Stomach (tissue), 9 donors: ENCODE results near the gene BCAP31. TPM values are rescaled to one million over a fixed set of nuclear protein-coding genes. Genes with fewer than 3 reads are reported as not detected.

Source experiments
- DNase-seq, 2 donors: peaks; one replicate each; pipeline versions ENCODE4 v3.0.0 to v3.0.0-alpha.2; 2013 to 2019
- H3K27ac ChIP-seq, 5 donors: fragments of 200-600 bp in 4 of 5; sonication (generic) in 4 of 5; one replicate each; pipeline ENCODE4 v1.5.1; 2013 to 2019; ENCODE audit warnings: mild to moderate bottlenecking in 1 of 5, moderate library complexity in 1 of 5
- H3K27me3 ChIP-seq, 3 donors: fragments of 200-600 bp; sonication (generic); one replicate each; pipeline ENCODE4 v1.5.1; 2017 to 2019; ENCODE audit warnings: mixed run types in 1 of 3
- H3K36me3 ChIP-seq, 4 donors: fragments of 200-600 bp; sonication (generic); 1 replicate in 3 of 4; 2 replicates in 1 of 4; pipeline ENCODE4 v1.5.1; 2016 to 2019
- H3K4me1 ChIP-seq, 4 donors: fragments of 200-600 bp; sonication (generic); one replicate each; pipeline ENCODE4 v1.5.1; 2016 to 2019
- H3K4me3 ChIP-seq, 4 donors: fragments of 200-600 bp; sonication (generic) in 3 of 4; one replicate each; pipeline ENCODE4 v1.5.1; 2016 to 2019; ENCODE audit warnings: mild to moderate bottlenecking in 1 of 4
- H3K9me3 ChIP-seq, 4 donors: fragments of 200-600 bp; sonication (generic); one replicate each; pipeline ENCODE4 v1.5.1; 2016 to 2019
- CTCF ChIP-seq, 7 experiments: fragments of 450-650 bp in 4 of 7; fragments of 200-600 bp in 3 of 7; sonication (generic) in 3 of 7; IDR thresholded peaks; one replicate each; pipeline ENCODE4 v1.5.1; 2016 to 2019; ENCODE audit warnings: antibody characterized with exemption in 7 of 7, control low read depth in 2 of 7, mild to moderate bottlenecking in 1 of 7
- EP300 ChIP-seq: sonication (generic); formaldehyde crosslinking; IDR thresholded peaks from one replicate; pipeline ENCODE4 v1.6.1; 2017; ENCODE audit warnings: antibody characterized with exemption
- POLR2A ChIP-seq, 4 donors: fragments of 450-650 bp; IDR thresholded peaks; one replicate each; pipeline ENCODE4 v1.6.1; 2016; ENCODE audit warnings: antibody characterized with exemption in 4 of 4, control low read depth in 2 of 4, mild to moderate bottlenecking in 1 of 4, moderate library complexity in 1 of 4
- POLR2AphosphoS5 ChIP-seq, 3 donors: sonication (generic); formaldehyde crosslinking; IDR thresholded peaks; one replicate each; pipeline ENCODE4 v1.6.1; 2016; ENCODE audit warnings: antibody characterized with exemption in 3 of 3
- WGBS, 5 donors: extraction: QIAGEN DNeasy Blood & Tissue Kit in 3 of 5; methylation state at CpG; one replicate each; pipeline versions ENCODE4 v1.1.5 to v1.1.7; 2013 to 2018; 5-methylcytosine and 5-hydroxymethylcytosine counted together
- intact Hi-C: fragments of 100-400 bp; cut with DNase I; formaldehyde crosslinking; loops from one replicate; pipeline ENCODE4 v1.15.1; 2023; ENCODE audit warnings: low total_unique reads
- polyA plus RNA-seq, 3 donors: library from polyadenylated mRNA; stranded (reverse); fragments of 200-250 nt; gene quantifications; one replicate each; pipeline ENCODE4 v1.2.3, GENCODE V29; 2013
- total RNA-seq, 5 donors: library from RNA; depleted of rRNA; stranded (reverse); fragments of >200 nt; gene quantifications; one replicate each; pipeline versions ENCODE4 v1.1.0 to v1.2.3, GENCODE V29; 2014 to 2016
- donor health status: healthy with polysubstance abuse.
- donor health status: Bipolar disorder and iron deficiency.
- donor health status: healthy.

Gene BCAP31
- total and polyA plus RNA-seq, 8 donors = 0.58 to 156 (median 82.0) TPM

DNA sequence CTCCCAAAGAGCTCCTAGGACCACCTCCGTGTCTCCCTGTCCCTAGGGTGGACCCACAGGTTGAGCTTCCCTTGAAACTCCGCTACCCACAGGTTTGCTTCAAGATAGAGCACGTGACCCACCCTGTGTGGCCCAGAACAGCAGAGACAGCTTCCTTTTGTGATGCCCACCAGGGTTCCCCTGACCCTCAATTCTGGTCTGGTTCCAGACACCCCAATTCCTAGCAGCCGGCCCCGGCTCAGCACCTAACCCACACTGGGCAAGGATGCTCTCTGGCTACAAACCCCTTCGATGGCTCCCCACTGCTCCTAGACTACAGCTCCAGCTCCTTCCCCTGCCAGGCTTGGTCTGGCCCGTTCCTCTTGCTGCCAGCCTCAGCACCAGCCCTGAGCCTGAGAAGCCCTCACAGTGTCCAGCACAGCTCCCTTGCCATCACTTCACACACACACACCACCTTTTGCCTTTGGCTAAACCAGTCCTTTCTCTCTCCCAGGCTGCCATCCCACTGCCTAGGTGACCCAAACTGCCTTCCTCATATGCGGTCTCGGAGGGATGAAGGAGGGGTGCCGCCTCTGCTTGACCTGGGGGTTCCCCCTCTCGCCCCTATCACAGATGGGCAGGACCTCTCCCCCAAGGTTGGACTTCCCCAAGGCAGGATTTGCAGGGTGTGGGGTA lies 56.8 kb downstream of the BCAP31 start:
- intact Hi-C loops = loop anchor here (10.0 kb wide), 1 partner anchor 113 kb away; no protein-coding TSS in a partner anchor

DNA sequence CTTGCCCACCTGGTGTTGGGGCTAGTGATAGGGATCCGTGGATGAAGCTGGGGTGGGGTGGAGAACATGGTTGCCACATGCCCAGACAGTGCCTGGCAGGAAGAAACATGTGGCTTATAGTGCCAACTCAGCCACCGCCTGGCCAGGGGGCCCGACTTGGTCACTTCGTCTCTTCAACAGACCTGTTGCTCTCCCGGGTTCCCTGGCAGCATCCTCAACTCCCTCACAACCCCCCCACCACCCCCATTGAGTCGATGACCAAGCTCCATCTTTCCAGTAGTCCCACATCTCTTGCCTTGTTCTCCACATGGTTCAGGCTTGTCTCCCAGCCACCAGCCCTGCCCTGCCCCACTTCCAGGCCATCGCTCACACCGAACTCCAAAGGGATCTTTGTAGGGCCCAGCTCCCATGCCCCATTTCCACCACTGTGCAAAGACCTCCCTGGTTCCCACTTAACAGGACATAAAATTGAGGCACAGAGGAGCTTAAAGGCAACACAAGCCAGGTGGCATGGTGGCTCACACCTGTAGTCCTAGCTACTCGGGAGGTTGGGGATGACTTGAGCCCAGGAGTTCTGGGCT lies 58.4 kb downstream of the BCAP31 start:
- WGBS, 5 donors = 70 to 82% (median 75%) methylated on average over 3 to 9 of the region's 9 CpGs
- Histone ChIP-seq H3K4me1 (peaks cover 0 to 15% (median 3%) of the 10 kb centered on the region in 4 donors), H3K9me3 (peaks cover 0 to 28% (median 13%) of the 10 kb centered on the region in 4 donors), H3K27ac (no peak overlapping the region), H3K36me3 (no peaks in the 10 kb centered on the region), H3K4me3 (no peak overlapping the region), H3K27me3 (peaks cover 0 to 31% (median 23%) of the 10 kb centered on the region in 3 donors)
- intact Hi-C loops = loop anchor here (10.0 kb wide), 1 partner anchor 111 kb away; no protein-coding TSS in a partner anchor
- no peak for TF ChIP-seq POLR2AphosphoS5 (IDR thresholded peaks at IDR 0.05)
- no peak for TF ChIP-seq POLR2A (IDR thresholded peaks at IDR 0.05)
- TF ChIP-seq CTCF (IDR thresholded peaks at IDR 0.05) = no peak
- no peak for TF ChIP-seq EP300
- no peak for DNase-seq

More for the DNA sequence above, 56.8 kb downstream of the BCAP31 start:
- no peak overlapping the region for H3K4me3 ChIP-seq
- WGBS, 5 donors = 49 to 77% (median 72%) methylated on average over 5 to 11 of the region's 11 CpGs
- H3K36me3 ChIP-seq = no peaks in the 10 kb centered on the region
- H3K4me1 ChIP-seq = peaks cover 0 to 9% (median under 1%) of the 10 kb centered on the region in 4 donors
- DNase-seq = no peak
- H3K9me3 ChIP-seq = peaks cover 0 to 21% (median 9%) of the 10 kb centered on the region in 4 donors
- H3K27me3 ChIP-seq = peaks cover 0 to 35% (median 23%) of the 10 kb centered on the region in 3 donors
- TF ChIP-seq EP300 (no peak), CTCF (IDR thresholded peaks at IDR 0.05) (no peak), POLR2AphosphoS5 (IDR thresholded peaks at IDR 0.05) (no peak), POLR2A (IDR thresholded peaks at IDR 0.05) (no peak)
- no peak overlapping the region for H3K27ac ChIP-seq

GRCh38 chrX:153662266-153662665 lies 61.9 kb downstream of the BCAP31 start:
- TF ChIP-seq POLR2A (IDR thresholded peaks at IDR 0.05) (no peak), CTCF (IDR thresholded peaks at IDR 0.05) (peak in 3 of 7 experiments; percentile 16 to 43 (median 17)), POLR2AphosphoS5 (IDR thresholded peaks at IDR 0.05) (no peak)
- peaks cover 0 to 32% (median 14%) of the 10 kb centered on the region in 4 donors for H3K9me3 ChIP-seq
- peaks cover 0 to 31% (median 15%) of the 10 kb centered on the region in 3 donors for H3K27me3 ChIP-seq
- H3K4me3 ChIP-seq = peak overlapping the region in 2 of 4 donors; percentile 11 to 26
- H3K4me1 ChIP-seq = peaks cover 0 to 7% (median 3%) of the 10 kb centered on the region in 4 donors
- peak; percentile 63 to 68 for DNase-seq
- H3K27ac ChIP-seq = no peak overlapping the region
- WGBS, 5 donors = 5 to 31% (median 14%) methylated on average over 5 to 31 of the region's 31 CpGs
- no peaks in the 10 kb centered on the region for H3K36me3 ChIP-seq
- intact Hi-C loops = loop anchor here (10.0 kb wide), 1 partner anchor 107 kb away; no protein-coding TSS in a partner anchor

- TF ChIP-seq CTCF (IDR thresholded peaks at IDR 0.05) = no peak
- no peak for TF ChIP-seq EP300
- no peak for TF ChIP-seq POLR2A (IDR thresholded peaks at IDR 0.05)
- no peak for TF ChIP-seq POLR2AphosphoS5 (IDR thresholded peaks at IDR 0.05)
- peaks cover 0 to 20% (median 8%) of the 10 kb centered on the region in 4 donors for H3K9me3 ChIP-seq
- intact Hi-C loops = no loop called here
- no peak overlapping the region for H3K4me3 ChIP-seq
- 82 to 96% (median 89%) methylated on average over 3 of the region's 3 CpGs for WGBS, 5 donors
- no peaks in the 10 kb centered on the region for H3K36me3 ChIP-seq
- DNase-seq = no peak
- H3K27me3 ChIP-seq = peaks cover 0 to 23% (median 12%) of the 10 kb centered on the region in 3 donors
- H3K4me1 ChIP-seq = peaks cover 0 to 7% (median 3%) of the 10 kb centered on the region in 4 donors
- no peak overlapping the region for H3K27ac ChIP-seq
Measured at GRCh38 chrX:153659268-153659667, 64.9 kb downstream of the BCAP31 start.
